HG03064 (cell line): ENCODE data around the gene PTPRR.
"Not testable (repeated sequence)": the region's sequence is repeated elsewhere in the genome, so short reads cannot be mapped to it uniquely, and the experiment has no call there.

Experiments
- ATAC-seq: cut with Tn5 transposase; IDR thresholded peaks from one replicate; pipeline ENCODE4 v1.9.1; 2021; ENCODE audit warnings: low read depth; ENCODE audit not compliant: unreplicated experiment

The PTPRR gene

GRCh38 chr12:70756118-70756517, 164.4 kb downstream of the PTPRR start:
- ATAC-seq, result no peak

- ATAC-seq, result no peak
Observed at GRCh38 chr12:70754330-70754741, 166.2 kb downstream of the PTPRR start.

- no peak for ATAC-seq
Observed at GRCh38 chr12:70752327-70752726, 168.2 kb downstream of the PTPRR start.

- no peak for ATAC-seq
Observed at GRCh38 chr12:70749931-70750330, 170.6 kb downstream of the PTPRR start.

- no peak for ATAC-seq
Observed at GRCh38 chr12:70748809-70749208, 171.7 kb downstream of the PTPRR start.

- no peak for ATAC-seq
Observed at GRCh38 chr12:70747445-70748260, 172.9 kb downstream of the PTPRR start.

- ATAC-seq, result no peak
Observed at GRCh38 chr12:70745048-70745447, 175.5 kb downstream of the PTPRR start.

- no peak for ATAC-seq
Observed at GRCh38 chr12:70744178-70744577, 176.4 kb downstream of the PTPRR start.

GRCh38 chr12:70741256-70741655, 179.3 kb downstream of the PTPRR start:
- no peak for ATAC-seq

GRCh38 chr12:70739756-70740155, 180.8 kb downstream of the PTPRR start:
- ATAC-seq, result no peak

- ATAC-seq, result no peak
Observed at GRCh38 chr12:70736351-70737133, 184.0 kb downstream of the PTPRR start.

- ATAC-seq, result not testable (repeated sequence)
Observed at GRCh38 chr12:70735197-70735596, 185.3 kb downstream of the PTPRR start.

- peak; percentile 90 for ATAC-seq
Observed at GRCh38 chr12:70733385-70733784, 187.2 kb downstream of the PTPRR start.

GRCh38 chr12:70732287-70732686, 188.3 kb downstream of the PTPRR start:
- ATAC-seq, result no peak

GRCh38 chr12:70730675-70731180, 189.8 kb downstream of the PTPRR start:
- no peak for ATAC-seq

GRCh38 chr12:70724444-70724843, 196.1 kb downstream of the PTPRR start:
- no peak for ATAC-seq

GRCh38 chr12:70722584-70723343, 197.8 kb downstream of the PTPRR start:
- no peak for ATAC-seq

- ATAC-seq, result no peak
Observed at GRCh38 chr12:70721656-70722357, 198.7 kb downstream of the PTPRR start.

GRCh38 chr12:70721216-70721615, 199.3 kb downstream of the PTPRR start:
- ATAC-seq, result no peak
